ENCODE data around the gene GOLGA8G.
"Not testable (repeated sequence)": the region's sequence is repeated elsewhere in the genome, so short reads cannot be mapped to it uniquely, and the experiment has no call there.

The GOLGA8G gene

DNA sequence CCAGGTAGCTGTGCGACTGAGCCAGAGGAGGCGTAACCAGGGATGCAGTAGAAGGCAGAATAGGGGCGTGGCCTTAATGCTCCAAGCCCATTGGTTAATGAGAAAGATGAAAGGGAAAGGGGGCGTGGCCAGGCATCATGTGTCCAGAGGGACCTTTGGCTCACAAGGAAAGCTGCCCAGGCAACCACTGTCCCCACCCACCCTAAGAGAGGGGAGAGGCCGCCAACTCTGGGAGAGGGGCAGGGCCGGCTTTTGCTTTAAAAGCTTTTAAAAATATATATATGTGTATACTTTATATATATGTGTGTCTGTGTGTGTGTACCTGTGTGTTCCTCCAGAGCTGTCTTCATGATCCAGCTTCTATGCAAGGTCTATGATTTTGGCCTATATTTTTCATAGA, at the start of gene GOLGA8G:
Gene GOLGA8G, minus strand, starts transcription at position 18 of the 400 bp plus-strand sequence. CDS start 62 bp downstream, outside the sequence.
- not testable (repeated sequence) for DNase-seq

GRCh38 chr15:28573351-28573750, 40.6 kb upstream of the GOLGA8G start:
- not testable (repeated sequence) for DNase-seq

DNA sequence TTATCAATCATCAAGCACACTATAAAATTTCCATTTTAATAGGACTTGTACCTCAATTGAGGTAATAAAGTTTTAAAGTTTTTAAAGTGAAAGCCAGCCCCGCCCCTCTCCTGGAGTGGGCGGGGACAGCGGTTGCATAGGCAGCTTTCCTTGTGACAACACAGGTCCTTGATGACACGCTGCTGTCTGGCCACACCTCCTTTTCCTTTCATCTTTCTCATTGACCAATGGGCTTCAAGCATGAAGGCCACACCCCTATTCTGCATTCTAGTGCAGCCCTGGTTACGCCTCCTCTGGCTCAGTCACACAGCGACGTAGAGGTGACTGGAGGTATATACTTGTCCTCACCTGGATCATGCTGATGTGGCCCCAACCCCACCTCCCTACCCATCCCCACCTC, 20.5 kb upstream of the GOLGA8G start, which contains the start of gene GOLGA6L25:
Gene GOLGA6L25, plus strand, starts transcription at position 301 of the 400 bp plus-strand sequence. Its CDS starts 61 bp downstream, at position 362.
- not testable (repeated sequence) for DNase-seq

GRCh38 chr15:28515208-28515607, 17.6 kb downstream of the GOLGA8G start:
- DNase-seq: not testable (repeated sequence)

- DNase-seq: not testable (repeated sequence)
Observed at GRCh38 chr15:28514128-28514527, 18.6 kb downstream of the GOLGA8G start.

- DNase-seq: not testable (repeated sequence)
Observed at GRCh38 chr15:28508217-28508889, 24.4 kb downstream of the GOLGA8G start.

- DNase-seq: not testable (repeated sequence)
Observed at GRCh38 chr15:28481340-28481739, 51.4 kb downstream of the GOLGA8G start.

Measured in DMS79 treated with DMSO at 0.1 percent for 48 hours (cell line).